Measurements from ENCODE around the gene CEP192. TPM values are rescaled to one million over a fixed set of nuclear protein-coding genes. Genes with fewer than 3 reads are reported as not detected.

CEP192 gene
- total RNA-seq, result 10 to 100 TPM; 26.4 to 35.6 TPM
- 29.3 TPM for polyA plus RNA-seq (2013, experiment 1 of 2)
- 33.1 TPM for polyA plus RNA-seq (2013, experiment 2 of 2)
- long read RNA-seq, experiment 1, partial matches to known transcripts, result 5 of 9 reads
- long read RNA-seq, experiment 1, other reads (novel, unspliced or antisense), result 4 of 9 reads
- long read RNA-seq, experiment 2, full-length matches to known transcripts, result 1 of 21 reads
- long read RNA-seq, experiment 2, partial matches to known transcripts, result 9 of 21 reads
- long read RNA-seq, experiment 2, other reads (novel, unspliced or antisense), result 11 of 21 reads
- long read RNA-seq, experiment 3, full-length matches to known transcripts, result 1 of 26 reads
- long read RNA-seq, experiment 3, partial matches to known transcripts, result 20 of 26 reads
- long read RNA-seq, experiment 3, other reads (novel, unspliced or antisense), result 5 of 26 reads
- long read RNA-seq, experiment 4, partial matches to known transcripts, result 1 of 3 reads
- long read RNA-seq, experiment 4, other reads (novel, unspliced or antisense), result 2 of 3 reads

- Histone ChIP-seq H3K4me3 (ENCODE audit: low read length) (peak within 1 kb of the TSS; percentile 97), H3K27me3 (ENCODE audit: control insufficient read depth, insufficient read depth, low read length, poor library complexity, severe bottlenecking) (no peaks in the 10 kb centered on the region), H3K4me1 (ENCODE audit: control insufficient read depth, insufficient read depth, low read length) (peaks cover 15% of the 10 kb centered on the region), H3K9me3 (ENCODE audit: control insufficient read depth, low read length) (peaks cover 6% of the 10 kb centered on the region), H3K36me3 (ENCODE audit: control insufficient read depth, insufficient read depth, low read length) (peaks cover 9% of the 10 kb centered on the region), H3K27ac (ENCODE audit: low read depth, low read length) (peak within 1 kb of the TSS; percentile 79), H3K9ac (ENCODE audit: extremely low read depth, low read length, poor library complexity, severe bottlenecking) (peak within 1 kb of the TSS; percentile 53)
- 0% methylated on average over 23 to 73 of the region's 73 CpGs for WGBS, 2 experiments (ENCODE audit: insufficient coverage in 1 of 2, insufficient read length in 1 of 2)
- Mint-ChIP-seq H3K4me1 (peaks cover 36% of the 10 kb centered on the region), H3K9me3 (no peaks in the 10 kb centered on the region), H3K36me3 (ENCODE audit: low read depth) (no peaks in the 10 kb centered on the region), H3K4me3 (no peak within 1 kb of the TSS), H3K27me3 (ENCODE audit: insufficient read depth) (no peaks in the 10 kb centered on the region), H3K27ac (peak within 1 kb of the TSS; percentile 97)
- DNase-seq, result peak; percentile 99
- TF ChIP-seq CTCF (conservative IDR thresholded peaks at IDR 0.05), result peak; percentile 32
These were observed at the start of gene CEP192 for GRCh38 chr18:12990967-12991820. TSS of gene CEP192 (plus strand) at chr18:12991362. CDS start at chr18:12999425, 8,063 bp downstream.

- H3K9me3 Mint-ChIP-seq, result no peaks in the 10 kb centered on the region
- H3K27me3 Mint-ChIP-seq (ENCODE audit: insufficient read depth), result peaks cover 2% of the 10 kb centered on the region
- no peak for DNase-seq
- H3K27ac Mint-ChIP-seq, result no peak overlapping the region
- Histone ChIP-seq H3K9ac (ENCODE audit: extremely low read depth, low read length, poor library complexity, severe bottlenecking) (no peak overlapping the region), H3K4me3 (ENCODE audit: low read length) (no peak overlapping the region), H3K36me3 (ENCODE audit: control insufficient read depth, insufficient read depth, low read length) (no peaks in the 10 kb centered on the region), H3K27ac (ENCODE audit: low read depth, low read length) (no peak overlapping the region), H3K9me3 (ENCODE audit: control insufficient read depth, low read length) (no peaks in the 10 kb centered on the region), H3K27me3 (ENCODE audit: control insufficient read depth, insufficient read depth, low read length, poor library complexity, severe bottlenecking) (no peaks in the 10 kb centered on the region), H3K4me1 (ENCODE audit: control insufficient read depth, insufficient read depth, low read length) (peaks cover 9% of the 10 kb centered on the region)
- H3K4me3 Mint-ChIP-seq, result no peak overlapping the region
- peaks cover 14% of the 10 kb centered on the region for H3K4me1 Mint-ChIP-seq
- no peak for TF ChIP-seq CTCF (conservative IDR thresholded peaks at IDR 0.05)
- no peaks in the 10 kb centered on the region for H3K36me3 Mint-ChIP-seq (ENCODE audit: low read depth)
- 89 to 90% methylated on average over 2 to 3 of the region's 4 CpGs for WGBS, 2 experiments (ENCODE audit: insufficient coverage in 1 of 2, insufficient read length in 1 of 2)
These were observed 47.9 kb upstream of the CEP192 start for GRCh38 chr18:12943215-12943614.

GRCh38 chr18:12944709-12945108, 46.5 kb upstream of the CEP192 start:
- Mint-ChIP-seq H3K27me3 (ENCODE audit: insufficient read depth) (peaks cover 2% of the 10 kb centered on the region), H3K4me1 (peaks cover 11% of the 10 kb centered on the region), H3K4me3 (no peak overlapping the region), H3K9me3 (peaks cover 10% of the 10 kb centered on the region), H3K36me3 (ENCODE audit: low read depth) (peaks cover 10% of the 10 kb centered on the region), H3K27ac (no peak overlapping the region)
- Histone ChIP-seq H3K27ac (ENCODE audit: low read depth, low read length) (no peak overlapping the region), H3K4me1 (ENCODE audit: control insufficient read depth, insufficient read depth, low read length) (peaks cover 5% of the 10 kb centered on the region), H3K4me3 (ENCODE audit: low read length) (no peak overlapping the region), H3K27me3 (ENCODE audit: control insufficient read depth, insufficient read depth, low read length, poor library complexity, severe bottlenecking) (no peaks in the 10 kb centered on the region), H3K36me3 (ENCODE audit: control insufficient read depth, insufficient read depth, low read length) (peaks cover 5% of the 10 kb centered on the region), H3K9me3 (ENCODE audit: control insufficient read depth, low read length) (peaks cover 9% of the 10 kb centered on the region), H3K9ac (ENCODE audit: extremely low read depth, low read length, poor library complexity, severe bottlenecking) (no peak overlapping the region)
- WGBS, 2 experiments (ENCODE audit: insufficient coverage in 1 of 2, insufficient read length in 1 of 2), result 84 to 96% methylated on average over 4 of the region's 4 CpGs
- no peak for TF ChIP-seq CTCF (conservative IDR thresholded peaks at IDR 0.05)
- no peak for DNase-seq

Data from endodermal cell (in vitro differentiated cells).